Stimulated activated CD4-positive, alpha-beta T cell treated with anti-CD3 and anti-CD28 coated beads, Interleukin-15, amount 100 ng/mL, for 1 hour (primary cell): ENCODE results near the gene TBCC.

Experiments
- DNase-seq, 2 donors: peaks; one replicate each; pipeline ENCODE4 v3.0.0-alpha.2; 2020; ENCODE audit warnings: low read depth in 1 of 2, low spot score in 1 of 2

The TBCC gene

GRCh38 chr6:42774201-42774600, 28.3 kb upstream of the TBCC start:
- DNase-seq: no peak

- no peak for DNase-seq
Measured at GRCh38 chr6:42771741-42772100, 25.8 kb upstream of the TBCC start.

- no peak for DNase-seq
Measured at GRCh38 chr6:42769836-42770235, 23.9 kb upstream of the TBCC start.

GRCh38 chr6:42769051-42769450, 23.1 kb upstream of the TBCC start:
- DNase-seq: no peak

- DNase-seq: no peak
Measured at GRCh38 chr6:42766163-42766670, 20.3 kb upstream of the TBCC start.

GRCh38 chr6:42764911-42765648, 19.2 kb upstream of the TBCC start:
- no peak for DNase-seq

- DNase-seq: no peak
Measured at GRCh38 chr6:42762950-42763349, 17.0 kb upstream of the TBCC start.

- DNase-seq: no peak
Measured at GRCh38 chr6:42762426-42762859, 16.5 kb upstream of the TBCC start.

GRCh38 chr6:42761287-42762067, 15.6 kb upstream of the TBCC start:
- DNase-seq: no peak

GRCh38 chr6:42758756-42759430, 13.0 kb upstream of the TBCC start:
- no peak for DNase-seq

- DNase-seq: no peak
Measured at GRCh38 chr6:42756722-42757121, 10.8 kb upstream of the TBCC start.

- DNase-seq: no peak
Measured at GRCh38 chr6:42754759-42755158, 8.9 kb upstream of the TBCC start.

GRCh38 chr6:42751055-42751454, 5.2 kb upstream of the TBCC start:
- DNase-seq: no peak

- no peak for DNase-seq
Measured at GRCh38 chr6:42748203-42748898, 2.4 kb upstream of the TBCC start.

GRCh38 chr6:42746463-42747391, 824 bp upstream of the TBCC start:
- peak; percentile 62 to 64 for DNase-seq

GRCh38 chr6:42745083-42745639, 742 bp downstream of the TBCC start:
- DNase-seq: no peak

GRCh38 chr6:42744351-42744893, 1.5 kb downstream of the TBCC start:
- no peak for DNase-seq

- no peak for DNase-seq
Measured at GRCh38 chr6:42742116-42742894, 3.6 kb downstream of the TBCC start.

- no peak for DNase-seq
Measured at GRCh38 chr6:42740725-42741124, 5.2 kb downstream of the TBCC start.
